GM23248 (cell line): Measurements from ENCODE around the gene CHIT1. TPM values are rescaled to one million over a fixed set of nuclear protein-coding genes. Genes with fewer than 3 reads are reported as not detected.

Experiments used
- DNase-seq: peaks from one replicate; pipeline ENCODE4 v3.0.0-alpha.2; 2015
- H2AFZ ChIP-seq: fragments of 200-600 bp; sonication (generic); 2 replicates; pipeline ENCODE4 v1.6.1; 2016; ENCODE audit warnings: antibody characterized with exemption
- H3F3A ChIP-seq: fragments of 200-600 bp; sonication (generic); 2 replicates; pipeline ENCODE4 v1.6.1; 2016; ENCODE audit warnings: mild to moderate bottlenecking, antibody characterized with exemption, mixed run types; ENCODE audit not compliant: insufficient read depth
- H3K27ac ChIP-seq: fragments of 200-600 bp; sonication (generic); 2 replicates; pipeline ENCODE4 v1.5.1; 2016; ENCODE audit warnings: mild to moderate bottlenecking
- H3K27me3 ChIP-seq: fragments of 200-600 bp; sonication (generic); replicated peaks from 2 replicates; pipeline ENCODE4 v1.6.1; 2016; ENCODE audit warnings: mild to moderate bottlenecking; ENCODE audit not compliant: insufficient read depth
- H3K36me3 ChIP-seq: fragments of 200-600 bp; sonication (generic); 2 replicates; pipeline ENCODE4 v1.6.1; 2016; ENCODE audit warnings: low read depth, mild to moderate bottlenecking
- H3K4me1 ChIP-seq: fragments of 200-600 bp; sonication (generic); 2 replicates; pipeline ENCODE4 v1.6.1; 2016; ENCODE audit warnings: mild to moderate bottlenecking; ENCODE audit not compliant: insufficient read depth
- H3K4me2 ChIP-seq: fragments of 200-600 bp; sonication (generic); one replicate; pipeline ENCODE4 v1.6.1; 2016; ENCODE audit warnings: mild to moderate bottlenecking; ENCODE audit not compliant: unreplicated experiment
- H3K4me3 ChIP-seq: fragments of 200-600 bp; sonication (generic); 2 replicates; pipeline ENCODE4 v1.5.1; 2016; ENCODE audit warnings: mild to moderate bottlenecking
- H3K79me2 ChIP-seq: fragments of 200-600 bp; sonication (generic); 2 replicates; pipeline ENCODE4 v1.6.1; 2016; ENCODE audit warnings: mild to moderate bottlenecking; ENCODE audit not compliant: insufficient read depth
- H3K9ac ChIP-seq: fragments of 200-600 bp; sonication (generic); 2 replicates; pipeline ENCODE4 v1.6.1; 2016; ENCODE audit warnings: mild to moderate bottlenecking
- H3K9me2 ChIP-seq: fragments of 200-600 bp; sonication (generic); 2 replicates; pipeline ENCODE4 v1.6.1; 2016; ENCODE audit warnings: mixed run types, mild to moderate bottlenecking, moderate library complexity; ENCODE audit not compliant: insufficient read depth
- H3K9me3 ChIP-seq: fragments of 200-600 bp; sonication (generic); one replicate; pipeline ENCODE4 v1.6.1; 2017; ENCODE audit warnings: low read depth
- H4K20me1 ChIP-seq: fragments of 200-600 bp; sonication (generic); 2 replicates; pipeline ENCODE4 v1.6.0; 2016; ENCODE audit not compliant: insufficient read depth
- EZH2 ChIP-seq: fragments of 200-600 bp; sonication (generic); IDR thresholded peaks from 2 replicates; pipeline ENCODE4 v1.6.1; 2018; ENCODE audit warnings: antibody characterized with exemption, mild to moderate bottlenecking; ENCODE audit not compliant: insufficient read depth, poor library complexity, severe bottlenecking
- EZH2phosphoT487 ChIP-seq: fragments of 200-600 bp; sonication (generic); IDR thresholded peaks from 2 replicates; pipeline ENCODE4 v1.6.1; 2018; ENCODE audit warnings: antibody characterized with exemption, moderate library complexity, mild to moderate bottlenecking, low read depth; ENCODE audit not compliant: insufficient read depth
- WGBS, 2 experiments: methylation state at CpG; one replicate each; pipeline ENCODE4 v1.1.6; 2015 to 2017; ENCODE audit warnings: low lambda C conversion rate in 2 of 2, low coverage in 1 of 2; ENCODE audit errors: missing lambda C conversion rate in 2 of 2; 5-methylcytosine and 5-hydroxymethylcytosine counted together
- in situ Hi-C: fragments of 300-500 bp; cut with MboI; formaldehyde crosslinking; loops from 2 replicates; pipeline ENCODE4 v1.15.0; 2020
- polyA plus RNA-seq: library from polyadenylated mRNA; unstranded; fragments of >200 nt; fragmentation: Nextera tagmentation; extraction: Ambion mirVana; gene quantifications from 2 replicates; pipeline ENCODE4 v1.2.1, GENCODE V29; 2016
- total RNA-seq: library from RNA; depleted of rRNA; stranded (reverse); fragments of >200 nt; shearing (Covaris generic); gene quantifications from 2 replicates; pipeline ENCODE4 v1.2.3, GENCODE V29; 2014

Gene CHIT1
- total and polyA plus RNA-seq, 2 experiments from 2014 or later = not detected

DNA sequence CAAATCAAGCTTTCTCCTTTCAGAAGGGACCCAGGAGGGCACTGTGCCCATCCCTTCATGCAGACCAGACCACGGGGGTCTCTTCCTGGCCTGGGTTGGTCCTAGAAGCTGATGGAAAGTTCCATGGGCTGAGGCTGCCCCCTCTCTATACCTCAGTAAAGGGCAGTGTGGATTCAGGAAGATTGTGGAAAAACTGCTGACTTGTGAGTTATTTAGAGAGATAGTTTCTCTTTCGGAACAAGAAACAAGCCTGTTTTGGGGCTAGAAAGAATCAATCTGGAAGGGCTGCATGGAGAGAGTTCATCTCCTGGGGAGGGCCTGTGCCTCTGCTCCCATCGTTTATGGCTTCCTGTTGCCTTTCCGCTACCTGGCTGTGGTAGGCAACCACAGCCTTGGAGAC lies 803 bp downstream of the CHIT1 start:
- no peaks in the 10 kb centered on the region for H3K4me1 ChIP-seq
- no peaks in the 10 kb centered on the region for H3K9me2 ChIP-seq
- no peak overlapping the region for H3K4me2 ChIP-seq
- H3K9ac ChIP-seq = no peak overlapping the region
- TF ChIP-seq EZH2 = no peak
- no peak for TF ChIP-seq EZH2phosphoT487
- no peak overlapping the region for H3K27ac ChIP-seq
- H3K36me3 ChIP-seq = no peaks in the 10 kb centered on the region
- no peaks in the 10 kb centered on the region for H3K9me3 ChIP-seq
- no peaks in the 10 kb centered on the region for H3K79me2 ChIP-seq
- DNase-seq = no peak
- H3F3A ChIP-seq = no peaks in the 10 kb centered on the region
- H4K20me1 ChIP-seq = no peaks in the 10 kb centered on the region
- in situ Hi-C loops = loop anchor here (10.0 kb wide), 1 partner anchor 194 kb away; no protein-coding TSS in a partner anchor
- no peak overlapping the region for H2AFZ ChIP-seq
- H3K4me3 ChIP-seq = no peak overlapping the region
- WGBS, 2 experiments = 42 to 53% methylated on average over 4 of the region's 4 CpGs
- H3K27me3 ChIP-seq = peaks cover 27% of the 10 kb centered on the region

DNA sequence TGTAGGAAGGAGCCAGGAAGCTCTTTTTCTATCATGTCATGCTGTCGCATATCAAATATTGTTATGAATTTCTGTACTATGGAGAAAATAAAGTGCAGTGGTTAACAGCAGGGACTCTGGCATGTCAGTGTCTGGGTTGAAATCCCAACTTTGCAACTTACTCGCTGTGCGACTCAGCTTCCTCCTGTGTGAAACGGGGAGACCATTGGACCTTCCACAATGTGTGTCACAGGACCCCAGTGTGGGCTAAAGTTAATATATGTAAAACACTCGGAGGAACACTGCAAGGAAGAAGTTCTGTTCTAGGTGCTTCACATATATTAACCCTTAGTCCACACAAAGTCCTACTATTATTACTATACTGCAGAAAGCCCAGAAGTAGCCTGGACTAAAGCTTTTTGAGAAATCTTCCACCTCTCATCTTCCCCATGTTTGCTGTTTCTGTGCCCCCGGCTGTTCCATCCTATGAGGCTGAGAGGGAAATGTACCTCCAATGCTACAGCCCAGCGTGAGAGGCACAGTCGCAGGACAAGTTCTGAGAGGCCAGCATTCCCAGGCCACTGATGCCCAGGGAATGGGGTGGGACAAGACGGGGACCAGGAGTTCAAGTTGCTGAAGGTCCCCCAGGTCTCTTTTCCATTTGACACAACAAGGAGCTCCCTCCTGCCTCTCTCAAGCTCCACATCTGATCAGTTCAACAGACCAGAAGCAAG lies 1.9 kb downstream of the CHIT1 start:
- H3K4me1 ChIP-seq = no peaks in the 10 kb centered on the region
- no peak overlapping the region for H3K9ac ChIP-seq
- DNase-seq = no peak
- no peak overlapping the region for H3K4me2 ChIP-seq
- H2AFZ ChIP-seq = no peak overlapping the region
- no peaks in the 10 kb centered on the region for H3K9me3 ChIP-seq
- no peaks in the 10 kb centered on the region for H3K9me2 ChIP-seq
- H3K4me3 ChIP-seq = no peak overlapping the region
- peaks cover 33% of the 10 kb centered on the region for H3K27me3 ChIP-seq
- no peaks in the 10 kb centered on the region for H3K36me3 ChIP-seq
- WGBS, 2 experiments = 66 to 67% methylated on average over 9 of the region's 9 CpGs
- H3F3A ChIP-seq = no peaks in the 10 kb centered on the region
- in situ Hi-C loops = loop anchor here (10.0 kb wide), 1 partner anchor 193 kb away; no protein-coding TSS in a partner anchor
- H4K20me1 ChIP-seq = no peaks in the 10 kb centered on the region
- H3K27ac ChIP-seq = no peak overlapping the region
- no peak for TF ChIP-seq EZH2
- TF ChIP-seq EZH2phosphoT487 = no peak
- no peaks in the 10 kb centered on the region for H3K79me2 ChIP-seq

DNA sequence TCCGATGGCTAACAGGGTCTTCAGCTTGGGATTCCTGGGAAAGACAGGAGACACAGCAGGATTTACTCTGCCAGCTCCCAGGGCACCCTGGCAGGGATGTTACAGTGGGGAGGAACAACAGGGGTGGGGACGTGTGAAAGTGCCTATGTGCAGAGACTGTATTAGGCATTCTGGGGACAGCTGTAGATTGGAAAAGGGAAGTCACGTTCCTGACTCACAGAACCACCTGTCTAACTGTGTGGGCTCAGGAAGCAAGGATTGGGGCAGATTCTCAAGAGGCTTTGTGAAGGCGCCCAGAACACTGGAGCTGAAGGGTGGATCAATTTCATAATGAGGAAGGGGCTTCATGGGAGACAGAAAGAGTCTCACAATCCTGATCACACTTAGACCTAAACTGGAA lies 4.4 kb downstream of the CHIT1 start:
- Histone ChIP-seq H3K9me2 (no peaks in the 10 kb centered on the region), H3K27ac (no peak overlapping the region), H3K36me3 (no peaks in the 10 kb centered on the region), H3K9ac (no peak overlapping the region), H3K79me2 (no peaks in the 10 kb centered on the region), H3K4me3 (no peak overlapping the region), H2AFZ (no peak overlapping the region), H3K27me3 (peaks cover 36% of the 10 kb centered on the region), H4K20me1 (no peaks in the 10 kb centered on the region), H3K9me3 (no peaks in the 10 kb centered on the region), H3K4me2 (no peak overlapping the region), H3F3A (no peaks in the 10 kb centered on the region), H3K4me1 (no peaks in the 10 kb centered on the region)
- 34 to 36% methylated on average over 4 of the region's 4 CpGs for WGBS, 2 experiments
- in situ Hi-C loops = loop anchor here (10.0 kb wide), 1 partner anchor 190 kb away; no protein-coding TSS in a partner anchor
- DNase-seq = no peak
- no peak for TF ChIP-seq EZH2

DNA sequence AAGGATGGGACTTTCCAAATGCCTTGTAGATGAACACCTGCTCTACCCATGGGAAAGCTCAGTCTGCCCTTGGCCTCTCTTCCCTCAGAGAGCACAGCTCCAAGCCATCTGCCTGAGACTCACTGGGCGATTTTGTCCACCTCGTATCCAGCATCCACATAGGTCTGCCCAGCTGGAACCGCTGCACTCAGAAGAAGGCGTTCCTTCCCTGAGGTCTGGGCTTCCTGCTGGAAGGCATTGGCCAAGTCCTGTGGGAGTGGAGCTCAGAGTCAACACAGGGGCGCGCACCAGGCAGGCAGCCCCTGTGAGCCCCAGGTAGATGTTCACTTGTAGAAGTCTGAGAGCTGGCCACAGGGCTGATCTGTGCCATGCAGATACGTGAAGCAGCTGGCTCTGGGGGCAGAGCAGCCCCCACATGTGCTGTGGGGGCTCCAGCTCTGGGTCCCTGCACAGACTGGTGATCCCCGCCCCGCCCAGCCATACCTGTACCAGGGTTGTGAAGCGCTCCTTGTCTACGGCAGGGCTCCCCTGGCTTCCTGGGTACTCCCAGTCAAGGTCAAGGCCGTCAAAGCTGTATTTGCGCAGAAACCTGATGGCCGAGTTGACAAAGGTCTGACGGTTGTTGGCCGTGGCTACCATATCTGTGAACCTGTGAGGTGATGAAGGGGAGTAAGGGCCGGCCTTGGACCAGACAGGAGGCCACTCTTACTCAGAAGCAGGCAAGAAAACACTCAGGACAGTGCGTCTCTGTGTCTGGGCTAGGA lies 6.3 kb downstream of the CHIT1 start:
- H3K9ac ChIP-seq = no peak overlapping the region
- WGBS, 2 experiments = 59 to 61% methylated on average over 18 of the region's 18 CpGs
- H3K27me3 ChIP-seq = peaks cover 40% of the 10 kb centered on the region
- H3K27ac ChIP-seq = no peak overlapping the region
- no peaks in the 10 kb centered on the region for H3F3A ChIP-seq
- H3K4me2 ChIP-seq = no peak overlapping the region
- H4K20me1 ChIP-seq = no peaks in the 10 kb centered on the region
- no peak for TF ChIP-seq EZH2
- TF ChIP-seq EZH2phosphoT487 = no peak
- DNase-seq = no peak
- no peaks in the 10 kb centered on the region for H3K9me3 ChIP-seq
- H3K36me3 ChIP-seq = no peaks in the 10 kb centered on the region
- in situ Hi-C loops = loop anchor here (10.0 kb wide), 1 partner anchor 188 kb away; no protein-coding TSS in a partner anchor
- H3K9me2 ChIP-seq = no peaks in the 10 kb centered on the region
- no peaks in the 10 kb centered on the region for H3K79me2 ChIP-seq
- H3K4me3 ChIP-seq = no peak overlapping the region
- no peaks in the 10 kb centered on the region for H3K4me1 ChIP-seq
- no peak overlapping the region for H2AFZ ChIP-seq
